ENCODE results near the gene SYNGR1.

SYNGR1 gene

GRCh38 chr22:39375646-39376045 lies 25.9 kb downstream of the SYNGR1 start:
- H3K27ac ChIP-seq, result no peak overlapping the region

GRCh38 chr22:39379756-39380730 lies 30.3 kb downstream of the SYNGR1 start:
- Histone ChIP-seq H3K27ac (no peak overlapping the region), H3K36me3 (peaks cover 22% of the 10 kb centered on the region), H3K4me3 (ENCODE audit: low read depth, low read length) (no peak overlapping the region), H3K27me3 (ENCODE audit: insufficient read depth, low read depth, severe bottlenecking) (no peaks in the 10 kb centered on the region), H3K9me3 (ENCODE audit: severe bottlenecking) (no peaks in the 10 kb centered on the region)
- no peak for TF ChIP-seq CTCF (IDR thresholded peaks at IDR 0.05; ENCODE audit: low read depth, low read length)
- no peak for DNase-seq

More at GRCh38 chr22:39375646-39376045, 25.9 kb downstream of the SYNGR1 start:
- no peaks in the 10 kb centered on the region for H3K27me3 ChIP-seq (ENCODE audit: insufficient read depth, low read depth, severe bottlenecking)
- peaks cover 29% of the 10 kb centered on the region for H3K36me3 ChIP-seq
- no peak overlapping the region for H3K4me3 ChIP-seq (ENCODE audit: low read depth, low read length)
- no peak for DNase-seq
- TF ChIP-seq CTCF (IDR thresholded peaks at IDR 0.05; ENCODE audit: low read depth, low read length), result no peak
- peaks cover 3% of the 10 kb centered on the region for H3K9me3 ChIP-seq (ENCODE audit: severe bottlenecking)

- H3K36me3 ChIP-seq, result peaks cover 21% of the 10 kb centered on the region
- no peak overlapping the region for H3K27ac ChIP-seq
- no peaks in the 10 kb centered on the region for H3K27me3 ChIP-seq (ENCODE audit: insufficient read depth, low read depth, severe bottlenecking)
- H3K9me3 ChIP-seq (ENCODE audit: severe bottlenecking), result no peaks in the 10 kb centered on the region
- H3K4me3 ChIP-seq (ENCODE audit: low read depth, low read length), result no peak overlapping the region
- no peak for TF ChIP-seq CTCF (IDR thresholded peaks at IDR 0.05; ENCODE audit: low read depth, low read length)
- no peak for DNase-seq
Measured at GRCh38 chr22:39381009-39381755, 31.4 kb downstream of the SYNGR1 start.

GRCh38 chr22:39381930-39382329 lies 32.1 kb downstream of the SYNGR1 start:
- Histone ChIP-seq H3K4me3 (ENCODE audit: low read depth, low read length) (no peak overlapping the region), H3K9me3 (ENCODE audit: severe bottlenecking) (no peaks in the 10 kb centered on the region), H3K27me3 (ENCODE audit: insufficient read depth, low read depth, severe bottlenecking) (no peaks in the 10 kb centered on the region), H3K36me3 (peaks cover 16% of the 10 kb centered on the region), H3K27ac (no peak overlapping the region)
- DNase-seq, result no peak
- TF ChIP-seq CTCF (IDR thresholded peaks at IDR 0.05; ENCODE audit: low read depth, low read length), result no peak

- no peaks in the 10 kb centered on the region for H3K27me3 ChIP-seq (ENCODE audit: insufficient read depth, low read depth, severe bottlenecking)
- no peak for TF ChIP-seq CTCF (IDR thresholded peaks at IDR 0.05; ENCODE audit: low read depth, low read length)
- H3K9me3 ChIP-seq (ENCODE audit: severe bottlenecking), result no peaks in the 10 kb centered on the region
- H3K36me3 ChIP-seq, result peaks cover 15% of the 10 kb centered on the region
- no peak overlapping the region for H3K27ac ChIP-seq
- H3K4me3 ChIP-seq (ENCODE audit: low read depth, low read length), result no peak overlapping the region
- DNase-seq, result no peak
Measured at GRCh38 chr22:39382410-39382809, 32.6 kb downstream of the SYNGR1 start.

Measured in WERI-Rb-1 (cell line).